ENCODE results near the gene PDE4D.

DNA sequence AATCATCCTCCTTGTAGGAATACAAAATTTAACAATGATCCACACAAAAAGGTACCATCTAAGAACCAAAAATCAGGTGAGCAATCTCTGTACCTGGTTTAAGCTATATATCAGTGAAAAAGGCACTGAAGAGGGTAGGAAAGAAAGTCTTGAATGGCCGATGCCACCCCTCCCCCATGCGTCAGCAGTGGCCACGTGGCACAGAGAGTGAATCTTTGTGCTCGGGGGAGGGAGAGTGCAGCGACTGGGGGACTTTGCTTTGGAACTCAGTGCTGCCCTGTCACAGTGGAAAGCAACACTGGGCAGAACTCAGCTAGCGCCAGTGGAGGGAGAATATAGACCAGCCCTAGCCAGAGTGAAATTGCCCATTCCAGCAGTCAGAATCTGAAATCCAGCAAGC, 28.3 kb upstream of the PDE4D start:
- TF ChIP-seq, protein P1, sequence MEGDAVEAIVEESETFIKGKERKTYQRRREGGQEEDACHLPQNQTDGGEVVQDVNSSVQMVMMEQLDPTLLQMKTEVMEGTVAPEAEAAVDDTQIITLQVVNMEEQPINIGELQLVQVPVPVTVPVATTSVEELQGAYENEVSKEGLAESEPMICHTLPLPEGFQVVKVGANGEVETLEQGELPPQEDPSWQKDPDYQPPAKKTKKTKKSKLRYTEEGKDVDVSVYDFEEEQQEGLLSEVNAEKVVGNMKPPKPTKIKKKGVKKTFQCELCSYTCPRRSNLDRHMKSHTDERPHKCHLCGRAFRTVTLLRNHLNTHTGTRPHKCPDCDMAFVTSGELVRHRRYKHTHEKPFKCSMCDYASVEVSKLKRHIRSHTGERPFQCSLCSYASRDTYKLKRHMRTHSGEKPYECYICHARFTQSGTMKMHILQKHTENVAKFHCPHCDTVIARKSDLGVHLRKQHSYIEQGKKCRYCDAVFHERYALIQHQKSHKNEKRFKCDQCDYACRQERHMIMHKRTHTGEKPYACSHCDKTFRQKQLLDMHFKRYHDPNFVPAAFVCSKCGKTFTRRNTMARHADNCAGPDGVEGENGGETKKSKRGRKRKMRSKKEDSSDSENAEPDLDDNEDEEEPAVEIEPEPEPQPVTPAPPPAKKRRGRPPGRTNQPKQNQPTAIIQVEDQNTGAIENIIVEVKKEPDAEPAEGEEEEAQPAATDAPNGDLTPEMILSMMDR (IDR thresholded peaks at IDR 0.05), result no peak
- no peak for TF ChIP-seq POLR2A (IDR thresholded peaks at IDR 0.05)
